HCT116 (cell line): Measurements from ENCODE around the gene ZNF93.

ENCODE experiments used
- CTCF ChIP-seq, 3 experiments: fragments of 200-600 bp in 1 of 3; sonication (generic) in 1 of 3; IDR thresholded peaks in 2 of 3; conservative IDR thresholded peaks in 1 of 3; 2 replicates each; pipeline ENCODE4 v1.5.1; 2012 to 2017; ENCODE audit warnings: low read depth in 2 of 3, low read length in 2 of 3, antibody characterized with exemption in 1 of 3, borderline replicate concordance in 1 of 3, control low read depth in 1 of 3, mild to moderate bottlenecking in 1 of 3, mixed read lengths in 1 of 3, mixed run types in 1 of 3, moderate library complexity in 1 of 3; ENCODE audit not compliant: insufficient read depth in 1 of 3
- EZH2phosphoT487 ChIP-seq: fragments of 200-600 bp; IDR thresholded peaks from 2 replicates; pipeline ENCODE4 v1.6.1; 2018; ENCODE audit warnings: antibody characterized with exemption, borderline replicate concordance
- POLR2A ChIP-seq: IDR thresholded peaks from 2 replicates; pipeline ENCODE4 v1.7.0; 2011; ENCODE audit warnings: borderline replicate concordance; ENCODE audit not compliant: insufficient read depth, insufficient read length; ENCODE audit errors: extremely low read depth

GRCh38 chr19:19937403-19937802 is 36.7 kb downstream of the ZNF93 start:
- no peak for TF ChIP-seq CTCF (IDR thresholded peaks at IDR 0.05 in 2 of 3, conservative IDR thresholded peaks at IDR 0.05 in 1 of 3; ENCODE audit: borderline replicate concordance in 1 of 3, insufficient read depth in 1 of 3, low read depth in 2 of 3, low read length in 2 of 3)
- TF ChIP-seq EZH2phosphoT487 = no peak
- no peak for TF ChIP-seq POLR2A
